DMS 273 treated with DMSO at 0.1 percent for 48 hours (cell line): ENCODE results near the gene CACNA1H.
"Not testable (repeated sequence)": the region's sequence is repeated elsewhere in the genome, so short reads cannot be mapped to it uniquely, and the experiment has no call there.

Experiments used
- DNase-seq: peaks from one replicate; lab custom pipeline; 2025; lab: John Stamatoyannopoulos, UW

The CACNA1H gene

DNA sequence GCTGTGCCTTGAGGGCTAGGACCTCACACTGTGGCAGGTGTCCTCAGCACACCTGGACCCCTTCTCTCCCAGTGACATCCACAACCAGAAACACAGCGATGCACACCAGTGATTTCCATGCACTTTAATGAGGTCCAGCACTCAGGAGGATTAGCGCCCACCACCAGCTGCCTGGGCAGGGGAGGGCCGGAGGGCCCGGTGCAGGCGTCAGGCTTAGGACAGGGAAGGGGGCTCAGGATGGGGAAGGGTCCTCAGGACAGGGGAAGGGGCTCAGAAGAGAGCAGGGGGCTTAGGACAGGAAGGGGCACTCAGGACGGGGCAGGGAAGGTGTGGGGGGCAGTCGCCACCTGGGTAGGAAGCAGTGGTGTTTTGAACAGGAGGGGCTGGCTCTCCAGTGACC lies 75.3 kb downstream of the CACNA1H start:
- not testable (repeated sequence) for DNase-seq

DNA sequence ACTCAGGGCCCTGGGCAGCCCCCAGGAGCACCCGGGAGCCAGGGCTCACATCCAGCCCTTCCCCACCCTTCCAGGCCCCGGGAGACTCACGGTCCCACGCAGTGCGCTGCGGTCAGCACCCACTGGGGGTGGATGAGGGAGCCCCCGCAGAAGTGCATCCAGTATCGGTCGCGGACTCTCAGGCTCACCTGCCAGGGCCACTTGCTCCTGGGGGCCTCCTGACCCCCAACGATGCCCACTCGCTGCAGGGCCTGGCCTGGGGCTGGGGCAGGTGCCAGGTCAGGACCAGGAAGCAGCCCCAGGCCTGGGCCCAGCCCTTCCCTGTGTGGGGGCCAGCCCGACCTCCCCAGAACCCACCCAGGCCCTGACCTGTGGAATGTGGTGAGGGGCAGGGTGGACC lies 76.6 kb downstream of the CACNA1H start:
- DNase-seq: not testable (repeated sequence)

DNA sequence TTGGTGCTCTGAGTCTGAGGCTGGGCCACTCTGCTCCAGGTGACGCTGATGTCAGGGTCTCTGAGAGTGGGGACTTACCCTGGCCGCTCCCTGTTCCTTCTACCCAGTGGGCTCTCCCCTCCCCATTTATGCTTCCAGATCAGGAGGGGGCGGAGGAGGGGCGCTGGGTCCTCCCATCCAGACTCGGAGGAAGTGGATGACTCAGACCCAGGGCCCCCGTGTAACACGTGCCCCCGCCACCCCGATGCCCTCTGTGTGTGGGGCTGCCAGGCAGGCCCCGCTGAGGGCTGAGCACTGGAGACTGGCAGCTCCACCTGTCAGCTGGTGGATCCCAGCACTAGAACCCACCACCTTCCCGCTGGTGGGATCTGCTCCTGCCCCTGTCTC lies 77.2 kb downstream of the CACNA1H start, which contains the start of gene TPSB2:
Gene TPSB2, minus strand, starts transcription at position 101 of the 387 bp plus-strand sequence. CDS start 233 bp downstream, outside the sequence.
- not testable (repeated sequence) for DNase-seq

DNA sequence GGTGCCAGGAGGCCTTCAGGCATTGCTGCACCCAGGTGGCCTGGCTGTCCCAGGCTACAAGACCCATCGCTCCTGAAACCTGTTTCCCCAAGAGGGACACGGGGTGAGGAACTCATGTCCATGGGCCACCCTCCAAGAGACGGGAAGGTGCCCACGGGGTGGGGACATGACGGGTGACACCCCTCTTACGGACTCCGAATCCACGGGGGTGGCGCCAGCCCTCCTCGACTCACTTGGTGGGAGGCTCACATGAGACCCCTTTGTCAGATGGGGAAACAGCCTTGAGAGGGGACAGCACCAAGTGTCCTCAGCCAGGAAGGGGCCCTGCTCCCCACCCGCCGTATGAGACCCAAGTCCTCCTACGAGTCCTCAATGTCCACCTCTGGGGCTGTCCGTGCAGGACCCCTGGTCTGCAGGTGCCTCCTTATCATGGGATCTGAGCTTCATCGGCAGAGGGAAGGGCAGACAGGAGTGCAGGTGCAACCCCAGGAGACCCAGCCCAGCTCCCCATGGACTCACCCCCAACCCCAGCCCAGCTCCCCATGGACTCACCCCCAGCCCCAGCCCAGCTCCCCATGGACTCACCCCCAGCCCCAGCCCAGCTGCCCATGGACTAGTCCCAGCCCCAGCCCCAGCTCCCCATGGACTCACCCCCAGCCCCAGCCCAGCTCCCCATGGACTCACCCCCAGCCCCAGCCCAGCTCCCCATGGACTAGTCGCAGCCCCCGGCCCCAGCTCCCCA lies 77.7 kb downstream of the CACNA1H start:
- DNase-seq: not testable (repeated sequence)

DNA sequence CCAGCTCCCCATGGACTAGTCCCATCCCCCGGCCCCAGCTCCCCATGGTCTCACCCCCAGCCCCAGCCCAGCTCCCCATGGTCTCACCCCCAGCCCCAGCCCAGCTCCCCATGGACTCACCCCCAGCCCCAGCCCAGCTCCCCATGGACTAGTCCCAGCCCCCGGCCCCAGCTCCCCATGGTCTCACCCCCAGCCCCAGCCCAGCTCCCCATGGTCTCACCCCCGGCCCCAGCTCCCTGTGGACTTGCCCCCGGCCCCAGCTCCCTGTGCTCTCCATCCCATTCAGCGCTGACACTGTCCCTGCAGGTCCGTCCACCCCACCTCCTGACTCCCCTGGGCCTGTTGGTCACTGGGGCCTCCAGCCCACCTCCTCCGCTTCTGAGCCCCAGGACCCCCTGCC lies 78.4 kb downstream of the CACNA1H start:
- not testable (repeated sequence) for DNase-seq

DNA sequence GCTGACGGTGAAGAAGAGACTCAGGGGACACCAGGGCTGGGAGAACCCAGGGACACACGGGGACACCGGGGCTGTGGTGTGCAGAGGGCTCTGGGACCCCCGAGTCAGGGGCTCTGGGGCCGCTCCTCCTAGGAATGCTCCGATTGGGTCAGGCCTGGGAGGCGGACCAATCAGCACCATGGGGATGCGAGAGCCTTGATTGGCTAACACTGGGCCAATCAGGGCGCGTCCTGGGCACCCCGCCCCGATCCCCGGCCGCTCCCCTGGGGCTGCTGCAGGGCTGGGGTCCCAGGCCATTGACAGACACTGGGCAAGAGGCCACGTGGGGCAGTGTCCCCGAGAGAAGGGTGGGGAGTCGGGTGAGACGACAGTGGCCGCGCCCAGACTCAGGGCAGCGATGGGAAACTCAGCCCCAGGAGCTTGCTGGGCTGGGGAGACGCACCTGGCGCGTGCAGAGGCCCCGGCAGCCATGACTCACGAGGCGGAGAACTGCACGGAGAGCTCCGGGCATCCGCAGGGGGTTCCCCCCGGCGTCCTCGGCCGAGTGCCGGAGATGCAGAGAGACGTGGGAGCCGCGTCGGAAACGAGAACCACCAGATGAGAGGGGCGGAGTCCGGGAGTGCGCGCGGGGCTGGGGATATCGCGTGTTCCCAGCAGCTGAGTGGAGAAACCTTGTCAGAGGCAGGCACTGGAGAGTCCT lies 79.3 kb downstream of the CACNA1H start:
- not testable (repeated sequence) for DNase-seq

DNA sequence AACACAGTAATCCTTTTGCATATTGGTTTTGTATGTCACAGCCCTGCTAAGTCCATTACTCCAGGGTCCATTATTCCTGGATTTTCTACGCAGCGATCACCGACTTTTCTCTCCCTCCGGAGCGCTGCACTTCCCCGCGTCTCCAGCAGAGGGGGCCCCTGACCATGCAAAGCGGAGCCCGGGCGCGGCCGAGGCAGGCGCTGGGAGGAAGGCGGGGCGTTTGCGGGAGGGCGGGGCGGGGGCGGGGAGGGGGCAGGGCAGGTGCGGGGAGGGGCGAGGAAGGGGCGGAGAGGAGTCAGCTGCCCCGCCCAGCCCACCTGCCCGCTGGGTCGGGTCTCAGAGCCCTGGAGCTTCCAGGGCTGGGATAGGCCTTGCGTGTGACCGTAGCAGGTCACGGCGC lies 83.8 kb downstream of the CACNA1H start:
- not testable (repeated sequence) for DNase-seq

DNA sequence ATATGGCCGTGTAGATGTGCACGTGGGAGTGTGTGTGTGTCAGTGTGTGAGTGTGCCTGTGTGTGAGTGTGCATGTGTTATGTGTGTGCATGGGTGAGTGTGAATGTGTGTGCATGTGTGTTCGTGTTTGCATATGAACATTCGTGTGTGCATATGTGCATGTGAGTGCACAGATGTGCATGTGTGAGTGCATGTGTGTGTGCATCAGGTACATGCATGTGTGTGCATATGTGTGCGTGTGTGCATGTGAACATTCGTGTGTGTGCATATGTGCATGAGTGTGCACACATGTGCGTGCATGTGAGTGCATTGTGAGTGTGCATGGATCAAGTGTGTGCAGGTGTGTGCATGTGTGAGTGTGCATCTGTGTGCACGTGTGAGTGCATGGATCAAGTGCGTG lies 85.1 kb downstream of the CACNA1H start:
- DNase-seq: no peak

DNA sequence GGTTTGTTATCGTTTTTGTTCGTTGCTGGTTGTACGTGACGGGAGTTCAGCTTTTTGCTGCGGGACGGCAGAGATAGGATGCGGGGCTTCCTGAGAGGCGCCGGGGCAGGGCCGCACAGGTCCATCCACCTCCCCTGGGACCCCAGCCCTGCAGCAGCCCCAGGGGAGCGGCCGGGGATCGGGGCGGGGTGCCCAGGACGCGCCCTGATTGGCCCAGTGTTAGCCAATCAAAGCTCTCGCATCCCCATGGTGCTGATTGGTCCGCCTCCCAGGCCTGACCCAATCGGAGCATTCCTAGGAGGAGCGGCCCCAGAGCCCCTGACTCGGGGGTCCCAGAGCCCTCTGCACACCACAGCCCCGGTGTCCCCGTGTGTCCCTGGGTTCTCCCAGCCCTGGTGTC lies 86.0 kb downstream of the CACNA1H start:
- not testable (repeated sequence) for DNase-seq

DNA sequence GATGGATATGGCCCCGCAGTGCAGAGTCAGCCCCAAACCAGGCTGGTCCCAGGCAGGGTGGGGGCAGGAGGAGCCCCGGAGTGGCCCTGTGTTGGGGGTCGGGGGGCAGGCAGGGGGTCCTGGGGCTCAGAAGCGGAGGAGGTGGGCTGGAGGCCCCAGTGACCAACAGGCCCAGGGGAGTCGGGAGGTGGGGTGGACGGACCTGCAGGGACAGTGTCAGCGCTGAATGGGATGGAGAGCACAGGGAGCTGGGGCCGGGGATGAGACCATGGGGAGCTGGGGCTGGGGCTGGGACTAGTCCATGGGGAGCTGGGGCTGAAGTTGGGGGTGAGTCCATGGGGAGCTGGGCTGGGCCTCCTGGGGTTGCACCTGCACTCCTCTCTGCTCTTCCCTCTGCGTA lies 86.7 kb downstream of the CACNA1H start:
- DNase-seq: not testable (repeated sequence)

DNA sequence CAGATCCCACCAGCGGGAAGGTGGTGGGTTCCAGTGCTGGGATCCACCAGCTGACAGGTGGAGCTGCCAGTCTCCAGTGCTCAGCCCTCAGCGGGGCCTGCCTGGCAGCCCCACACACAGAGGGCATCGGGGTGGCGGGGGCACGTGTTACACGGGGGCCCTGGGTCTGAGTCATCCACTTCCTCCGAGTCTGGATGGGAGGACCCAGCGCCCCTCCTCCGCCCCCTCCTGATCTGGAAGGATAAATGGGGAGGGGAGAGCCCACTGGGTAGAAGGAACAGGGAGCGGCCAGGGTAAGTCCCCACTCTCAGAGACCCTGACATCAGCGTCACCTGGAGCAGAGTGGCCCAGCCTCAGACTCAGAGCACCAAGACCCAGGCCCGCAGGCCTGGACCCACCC lies 87.5 kb downstream of the CACNA1H start, which contains the start of gene TPSAB1:
Gene TPSAB1, plus strand, starts transcription at position 270 of the 400 bp plus-strand sequence. CDS start 234 bp downstream, outside the sequence.
- DNase-seq: not testable (repeated sequence)

DNA sequence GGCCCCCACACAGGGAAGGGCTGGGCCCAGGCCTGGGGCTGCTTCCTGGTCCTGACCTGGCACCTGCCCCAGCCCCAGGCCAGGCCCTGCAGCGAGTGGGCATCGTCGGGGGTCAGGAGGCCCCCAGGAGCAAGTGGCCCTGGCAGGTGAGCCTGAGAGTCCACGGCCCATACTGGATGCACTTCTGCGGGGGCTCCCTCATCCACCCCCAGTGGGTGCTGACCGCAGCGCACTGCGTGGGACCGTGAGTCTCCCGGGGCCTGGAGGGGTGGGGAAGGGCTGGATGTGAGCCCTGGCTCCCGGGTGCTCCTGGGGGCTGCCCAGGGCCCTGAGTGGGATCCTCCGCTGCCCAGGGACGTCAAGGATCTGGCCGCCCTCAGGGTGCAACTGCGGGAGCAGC lies 88.2 kb downstream of the CACNA1H start:
- DNase-seq: not testable (repeated sequence)

DNA sequence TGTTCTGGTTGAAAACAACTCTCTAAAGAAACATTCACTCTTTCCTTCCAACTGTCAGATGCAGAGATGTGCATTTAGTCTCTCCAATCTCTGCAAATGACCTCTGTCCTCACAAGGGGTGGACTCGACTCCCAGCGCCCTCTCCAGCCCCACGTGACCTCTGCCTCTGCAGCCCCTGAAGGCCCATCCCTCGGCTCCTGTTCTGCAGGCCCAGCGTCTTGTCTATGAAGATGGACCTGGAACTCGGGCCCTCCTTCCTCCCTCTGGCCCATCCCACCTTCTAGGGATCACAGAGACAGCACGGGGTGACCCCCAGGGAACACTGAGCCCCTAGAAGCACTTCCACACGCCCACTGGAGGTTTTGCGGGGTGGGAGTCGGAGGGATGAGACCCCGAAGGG lies 90.5 kb downstream of the CACNA1H start:
- DNase-seq: not testable (repeated sequence)

DNA sequence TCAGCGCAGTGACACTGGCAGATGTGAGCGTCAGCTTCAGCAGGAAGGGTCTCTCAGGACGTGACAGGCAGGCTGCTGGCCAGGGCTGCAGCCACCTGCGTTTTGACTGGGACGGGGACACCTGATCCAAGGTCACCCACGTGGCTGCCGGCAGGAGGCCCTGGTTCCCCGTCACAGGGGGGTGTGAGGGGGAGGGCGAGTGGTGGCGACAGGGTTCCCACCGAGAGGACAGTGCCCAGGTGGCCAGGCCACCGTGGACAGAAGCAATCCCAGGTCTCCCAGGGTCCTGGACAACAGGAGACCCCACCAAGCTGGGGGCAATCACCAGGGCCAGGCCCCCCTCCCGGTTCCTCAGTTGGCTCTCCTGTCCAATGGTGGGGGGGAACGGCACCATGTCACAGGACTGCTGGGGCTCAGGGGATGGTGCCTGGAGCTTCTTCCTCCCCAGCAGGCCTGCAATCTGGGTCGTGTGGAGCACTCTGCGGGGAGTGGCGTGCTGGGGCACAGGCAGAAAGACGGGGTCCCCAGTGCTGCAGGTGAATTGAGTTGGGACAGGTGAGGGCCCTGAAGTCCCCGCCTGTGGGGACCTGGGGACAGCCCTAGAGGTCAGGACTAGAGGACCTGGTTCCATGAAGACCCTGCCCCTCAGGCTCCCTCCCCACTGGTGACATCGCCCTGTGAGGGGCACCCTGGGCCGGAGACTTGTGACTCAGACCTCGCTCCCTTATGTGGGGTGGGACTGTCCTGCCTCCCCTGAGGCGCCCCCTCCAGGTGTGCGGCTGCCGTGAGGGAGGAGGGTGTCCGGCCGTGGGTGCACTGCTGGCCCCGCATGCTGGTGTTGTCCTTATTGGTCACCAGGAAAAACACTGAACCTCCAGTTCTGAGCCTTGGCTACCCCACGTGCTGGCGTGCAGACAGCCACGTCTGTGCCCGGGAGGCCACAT lies 91.3 kb downstream of the CACNA1H start:
- not testable (repeated sequence) for DNase-seq

DNA sequence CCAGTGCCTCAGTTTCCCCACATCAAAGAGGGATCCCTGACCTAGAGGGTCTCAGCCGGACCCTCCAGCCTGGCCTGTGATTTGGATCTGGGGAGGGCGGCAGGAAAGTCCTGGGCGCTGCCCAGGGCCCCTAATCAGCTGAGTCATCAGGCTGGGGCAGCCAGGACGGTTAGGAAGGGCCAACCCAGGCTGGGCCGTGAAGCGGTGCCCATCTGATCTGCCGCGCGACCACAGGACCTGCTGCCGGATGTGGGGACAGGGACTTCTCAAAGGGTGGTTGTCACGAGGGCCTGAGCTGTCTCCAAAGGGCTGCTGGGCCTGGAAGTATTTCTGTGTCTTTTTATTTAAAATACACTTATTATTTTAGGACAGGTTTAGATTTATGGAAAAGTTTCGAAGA lies 92.0 kb downstream of the CACNA1H start:
- no peak for DNase-seq

DNA sequence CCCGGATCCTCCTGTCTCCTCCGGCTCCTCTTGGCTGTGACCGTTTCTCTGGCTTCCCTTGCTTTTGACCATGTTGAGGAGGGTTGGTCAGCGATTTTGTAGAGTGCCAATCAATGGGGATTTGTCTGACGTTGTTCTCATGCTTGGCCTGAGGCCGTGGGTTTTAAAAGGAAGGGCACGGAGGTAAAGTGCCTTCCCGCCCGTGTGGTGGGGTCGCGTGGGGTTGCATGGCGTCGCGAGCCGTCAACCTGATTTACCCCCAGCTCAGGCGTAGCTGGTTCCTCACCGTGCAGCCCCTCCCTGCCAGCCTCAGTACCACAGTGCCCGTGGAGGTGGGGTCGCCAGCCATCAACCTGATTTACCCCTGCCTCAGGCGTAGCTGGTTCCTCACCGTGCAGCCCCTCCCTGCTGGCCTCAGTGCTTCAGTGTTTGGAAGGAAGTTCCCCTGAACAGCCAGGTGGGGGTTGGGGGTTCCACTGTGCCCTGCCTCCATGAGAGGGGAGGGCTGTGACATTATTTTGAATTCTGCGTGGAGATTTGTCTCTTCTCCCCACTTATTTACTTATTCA lies 92.6 kb downstream of the CACNA1H start:
- no peak for DNase-seq

DNA sequence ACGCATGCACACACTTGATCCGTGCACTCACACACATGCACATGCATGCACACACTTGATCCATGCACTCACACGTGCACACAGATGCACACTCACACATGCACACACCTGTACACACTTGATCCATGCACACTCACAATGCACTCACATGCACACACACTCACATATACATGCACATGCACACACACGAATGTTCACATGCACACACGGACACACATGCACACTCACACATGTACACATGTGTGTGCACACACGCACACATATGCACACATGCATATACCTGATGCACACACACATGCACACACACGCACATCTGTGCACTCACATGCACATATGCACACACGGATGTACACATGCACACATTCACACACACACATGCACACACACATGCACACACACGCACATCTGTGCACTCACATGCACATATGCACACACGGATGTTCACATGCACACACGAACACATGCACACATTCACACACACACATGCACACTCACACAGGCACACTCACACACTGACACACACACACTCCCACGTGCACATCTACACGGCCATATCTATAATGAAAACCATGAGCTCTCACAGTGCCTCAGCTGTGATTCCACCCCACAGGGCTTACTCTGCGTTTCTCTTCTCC lies 95.1 kb downstream of the CACNA1H start:
- DNase-seq: not testable (repeated sequence)

DNA sequence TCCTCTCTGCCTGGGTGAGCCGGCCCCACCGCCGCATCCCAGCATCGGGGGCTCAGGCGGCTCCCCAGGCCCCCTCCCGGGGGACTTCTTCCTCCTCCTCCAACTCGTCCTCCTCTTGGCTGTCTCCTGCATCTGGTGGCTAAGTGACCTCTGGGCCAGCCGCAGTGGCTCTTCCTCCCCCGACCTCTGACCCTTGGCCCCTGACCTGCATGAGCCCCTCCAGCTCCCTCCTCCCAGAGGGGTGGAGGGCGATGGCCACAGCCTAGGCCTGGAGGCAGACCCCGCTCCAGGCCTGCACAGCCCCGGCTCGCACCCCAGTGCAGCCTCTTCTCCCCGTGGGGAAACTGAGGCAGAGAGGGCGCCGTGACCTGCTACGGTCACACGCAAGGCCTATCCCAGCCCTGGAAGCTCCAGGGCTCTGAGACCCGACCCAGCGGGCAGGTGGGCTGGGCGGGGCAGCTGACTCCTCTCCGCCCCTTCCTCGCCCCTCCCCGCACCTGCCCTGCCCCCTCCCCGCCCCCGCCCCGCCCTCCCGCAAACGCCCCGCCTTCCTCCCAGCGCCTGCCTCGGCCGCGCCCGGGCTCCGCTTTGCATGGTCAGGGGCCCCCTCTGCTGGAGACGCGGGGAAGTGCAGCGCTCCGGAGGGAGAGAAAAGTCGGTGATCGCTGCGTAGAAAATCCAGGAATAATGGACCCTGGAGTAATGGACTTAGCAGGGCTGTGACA lies 96.3 kb downstream of the CACNA1H start:
- not testable (repeated sequence) for DNase-seq

DNA sequence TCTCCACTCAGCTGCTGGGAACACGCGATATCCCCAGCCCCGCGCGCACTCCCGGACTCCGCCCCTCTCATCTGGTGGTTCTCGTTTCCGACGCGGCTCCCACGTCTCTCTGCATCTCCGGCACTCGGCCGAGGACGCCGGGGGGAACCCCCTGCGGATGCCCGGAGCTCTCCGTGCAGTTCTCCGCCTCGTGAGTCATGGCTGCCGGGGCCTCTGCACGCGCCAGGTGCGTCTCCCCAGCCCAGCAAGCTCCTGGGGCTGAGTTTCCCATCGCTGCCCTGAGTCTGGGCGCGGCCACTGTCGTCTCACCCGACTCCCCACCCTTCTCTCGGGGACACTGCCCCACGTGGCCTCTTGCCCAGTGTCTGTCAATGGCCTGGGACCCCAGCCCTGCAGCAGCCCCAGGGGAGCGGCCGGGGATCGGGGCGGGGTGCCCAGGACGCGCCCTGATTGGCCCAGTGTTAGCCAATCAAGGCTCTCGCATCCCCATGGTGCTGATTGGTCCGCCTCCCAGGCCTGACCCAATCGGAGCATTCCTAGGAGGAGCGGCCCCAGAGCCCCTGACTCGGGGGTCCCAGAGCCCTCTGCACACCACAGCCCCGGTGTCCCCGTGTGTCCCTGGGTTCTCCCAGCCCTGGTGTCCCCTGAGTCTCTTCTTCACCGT lies 100.9 kb downstream of the CACNA1H start:
- DNase-seq: not testable (repeated sequence)

DNA sequence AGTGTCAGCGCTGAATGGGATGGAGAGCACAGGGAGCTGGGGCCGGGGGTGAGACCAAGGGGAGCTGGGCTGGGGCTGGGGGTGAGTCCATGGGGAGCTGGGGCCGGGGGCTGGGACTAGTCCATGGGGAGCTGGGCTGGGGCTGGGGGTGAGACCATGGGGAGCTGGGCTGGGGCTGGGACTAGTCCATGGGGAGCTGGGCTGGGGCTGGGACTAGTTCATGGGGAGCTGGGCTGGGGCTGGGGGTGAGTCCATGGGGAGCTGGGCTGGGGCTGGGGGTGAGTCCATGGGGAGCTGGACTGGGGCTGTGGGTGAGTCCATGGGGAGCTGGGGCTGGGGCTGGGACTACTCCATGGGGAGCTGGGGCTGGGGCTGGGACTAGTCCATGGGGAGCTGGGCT lies 101.9 kb downstream of the CACNA1H start:
- DNase-seq: not testable (repeated sequence)
